GM23338 (cell line): ENCODE results near the gene RAB33A. TPM values are rescaled to one million over a fixed set of nuclear protein-coding genes. Genes with fewer than 3 reads are reported as not detected.

Experiments used
- ATAC-seq: fragments of 200-7000 bp; cut with Tn5 transposase; 3 replicates; pipeline ENCODE4 v1.9.1; 2020
- DNase-seq: peaks from one replicate; pipeline ENCODE4 v3.0.0-alpha.2; 2015; ENCODE audit warnings: low spot score
- H2AFZ ChIP-seq: fragments of 200-600 bp; sonication (generic); 2 replicates; pipeline ENCODE4 v1.8.0; 2016; ENCODE audit warnings: antibody characterized with exemption, mild to moderate bottlenecking, moderate library complexity
- H3F3A ChIP-seq: fragments of 200-600 bp; sonication (generic); replicated peaks from 2 replicates; pipeline ENCODE4 v1.8.0; 2017; ENCODE audit warnings: antibody characterized with exemption, mixed run types, low read depth
- H3K27ac ChIP-seq: fragments of 200-600 bp; sonication (generic); 2 replicates; pipeline ENCODE4 v1.6.1; 2016; ENCODE audit warnings: low read depth
- H3K27me3 ChIP-seq: fragments of 200-600 bp; sonication (generic); 2 replicates; pipeline ENCODE4 v1.8.0; 2016; ENCODE audit warnings: mild to moderate bottlenecking, mixed run types, moderate library complexity; ENCODE audit not compliant: insufficient read depth
- H3K36me3 ChIP-seq: fragments of 200-600 bp; sonication (generic); 2 replicates; pipeline ENCODE4 v1.8.0; 2016; ENCODE audit warnings: mild to moderate bottlenecking; ENCODE audit not compliant: insufficient read depth
- H3K4me1 ChIP-seq: fragments of 200-600 bp; sonication (generic); 2 replicates; pipeline ENCODE4 v1.8.0; 2016; ENCODE audit warnings: mild to moderate bottlenecking, moderate library complexity; ENCODE audit not compliant: insufficient read depth
- H3K4me2 ChIP-seq: fragments of 200-600 bp; sonication (generic); 2 replicates; pipeline ENCODE4 v1.7.1; 2017; ENCODE audit warnings: mixed run types
- H3K4me3 ChIP-seq: fragments of 200-600 bp; sonication (generic); 2 replicates; pipeline ENCODE4 v1.6.1; 2016; ENCODE audit warnings: mixed run types
- H3K79me2 ChIP-seq: fragments of 200-600 bp; sonication (generic); replicated peaks from 2 replicates; pipeline ENCODE4 v1.8.0; 2017; ENCODE audit warnings: mild to moderate bottlenecking; ENCODE audit not compliant: insufficient read depth
- H3K9me2 ChIP-seq: fragments of 200-600 bp; sonication (generic); 2 replicates; pipeline ENCODE4 v1.8.0; 2017; ENCODE audit not compliant: insufficient read depth
- H4K20me1 ChIP-seq: fragments of 200-600 bp; sonication (generic); replicated peaks from 2 replicates; pipeline ENCODE4 v1.8.0; 2017; ENCODE audit warnings: mild to moderate bottlenecking; ENCODE audit not compliant: insufficient read depth
- H3K27ac Mint-ChIP-seq: 2 replicates; pipeline ENCODE4 v1.8.0; 2020; ENCODE audit warnings: inconsistent platforms, mild to moderate bottlenecking, moderate library complexity, mixed read lengths
- H3K27me3 Mint-ChIP-seq: 3 replicates; pipeline ENCODE4 v1.8.0; 2022; ENCODE audit warnings: low read depth, mild to moderate bottlenecking, moderate library complexity, mixed read lengths, inconsistent platforms; ENCODE audit not compliant: insufficient read depth, poor library complexity
- H3K36me3 Mint-ChIP-seq: 3 replicates; pipeline ENCODE4 v1.8.0; 2021; ENCODE audit warnings: low read depth, mild to moderate bottlenecking, inconsistent platforms, moderate library complexity, mixed read lengths
- H3K4me1 Mint-ChIP-seq: 3 replicates; pipeline ENCODE4 v1.8.0; 2020; ENCODE audit warnings: mild to moderate bottlenecking, inconsistent platforms, mixed read lengths
- H3K4me3 Mint-ChIP-seq: 3 replicates; pipeline ENCODE4 v1.8.0; 2021; ENCODE audit warnings: moderate library complexity, mild to moderate bottlenecking, inconsistent platforms, mixed read lengths
- H3K9me3 Mint-ChIP-seq: 3 replicates; pipeline ENCODE4 v1.8.0; 2020; ENCODE audit warnings: moderate library complexity, mild to moderate bottlenecking, inconsistent platforms, mixed read lengths
- CREB1 ChIP-seq: fragments of 250-450 bp; sonication (Bioruptor Pico); IDR thresholded peaks from 2 replicates; pipeline ENCODE4 v1.5.0; 2020; ENCODE audit warnings: low read depth, mild to moderate bottlenecking, moderate library complexity
- CTCF ChIP-seq, 2 experiments: fragments of 200-600 bp in 1 of 2; sonication (generic) in 1 of 2; conservative IDR thresholded peaks; 2 replicates each; pipeline versions ENCODE4 v1.5.1 to v1.6.1; 2016 to 2017; ENCODE audit warnings: antibody characterized with exemption in 2 of 2, low read depth in 2 of 2, mild to moderate bottlenecking in 2 of 2, moderate library complexity in 1 of 2
- ETS1 ChIP-seq: IDR thresholded peaks from 2 replicates; pipeline ENCODE4 v1.6.1; 2016; ENCODE audit warnings: antibody characterized with exemption
- EZH2 ChIP-seq: fragments of 200-600 bp; sonication (generic); IDR thresholded peaks from one replicate; pipeline ENCODE4 v1.8.0; 2017; ENCODE audit warnings: antibody characterized with exemption, mild to moderate bottlenecking, low read depth; ENCODE audit not compliant: unreplicated experiment
- EZH2phosphoT487 ChIP-seq: fragments of 200-600 bp; sonication (generic); IDR thresholded peaks from one replicate; pipeline ENCODE4 v1.8.1; 2018; ENCODE audit warnings: antibody characterized with exemption; ENCODE audit not compliant: unreplicated experiment
- JUNB ChIP-seq: IDR thresholded peaks from one replicate; pipeline ENCODE4 v1.6.1; 2016; ENCODE audit warnings: antibody characterized with exemption; ENCODE audit not compliant: unreplicated experiment
- NANOG ChIP-seq: IDR thresholded peaks from 2 replicates; pipeline ENCODE4 v1.6.1; 2016; ENCODE audit warnings: antibody characterized with exemption, borderline replicate concordance
- POLR2AphosphoS5 ChIP-seq: IDR thresholded peaks from 2 replicates; pipeline ENCODE4 v1.6.1; 2016; ENCODE audit warnings: antibody characterized with exemption, low read depth
- REST ChIP-seq: IDR thresholded peaks from one replicate; pipeline ENCODE4 v1.6.1; 2018; ENCODE audit warnings: antibody characterized with exemption; ENCODE audit not compliant: unreplicated experiment
- STAT1 ChIP-seq: IDR thresholded peaks from one replicate; pipeline ENCODE4 v1.6.1; 2016; ENCODE audit warnings: antibody characterized with exemption; ENCODE audit not compliant: unreplicated experiment
- ZNF331 ChIP-seq: fragments of 250-450 bp; sonication (Bioruptor Pico); IDR thresholded peaks from 2 replicates; pipeline ENCODE4 v1.5.0; 2020; ENCODE audit warnings: low read depth, mild to moderate bottlenecking, moderate library complexity
- ZNF462 ChIP-seq: fragments of 250-450 bp; sonication (Bioruptor Pico); IDR thresholded peaks from 2 replicates; pipeline ENCODE4 v1.5.0; 2020; ENCODE audit warnings: mild to moderate bottlenecking, moderate library complexity
- polyA plus RNA-seq: library from polyadenylated mRNA; unstranded; fragments of >200 nt; fragmentation: Nextera tagmentation; extraction: Ambion mirVana; gene quantifications from 2 replicates; pipeline ENCODE4 v1.2.1, GENCODE V29; 2016
- total RNA-seq: library from RNA; depleted of rRNA; stranded (reverse); fragments of >200 nt; shearing (Covaris generic); gene quantifications from 2 replicates; pipeline ENCODE4 v1.2.3, GENCODE V29; 2014

Gene RAB33A
- total and polyA plus RNA-seq, 2 experiments from 2014 or later = 5.5 to 6.5 TPM

GRCh38 chrX:130197464-130197863 is 25.7 kb downstream of the RAB33A start:
- H3K27me3 ChIP-seq = no peaks in the 10 kb centered on the region
- no peak overlapping the region for H3K4me2 ChIP-seq
- no peak overlapping the region for H3K27ac ChIP-seq
- no peaks in the 10 kb centered on the region for H3K79me2 ChIP-seq
- no peak overlapping the region for H3K4me3 Mint-ChIP-seq
- H3K36me3 Mint-ChIP-seq = no peaks in the 10 kb centered on the region; the same call in 2 of the 3 replicates
- H2AFZ ChIP-seq = no peak overlapping the region
- ATAC-seq (no peak), DNase-seq (no peak)
- H3K9me3 Mint-ChIP-seq = no peaks in the 10 kb centered on the region
- H3F3A ChIP-seq = no peaks in the 10 kb centered on the region
- H4K20me1 ChIP-seq = no peaks in the 10 kb centered on the region
- no peaks in the 10 kb centered on the region for H3K9me2 ChIP-seq
- no peaks in the 10 kb centered on the region for H3K4me1 ChIP-seq
- H3K4me3 ChIP-seq = no peak overlapping the region
- no peaks in the 10 kb centered on the region for H3K4me1 Mint-ChIP-seq
- no peaks in the 10 kb centered on the region for H3K36me3 ChIP-seq
- no peak overlapping the region for H3K27ac Mint-ChIP-seq
- H3K27me3 Mint-ChIP-seq = peaks cover 2% of the 10 kb centered on the region
- TF ChIP-seq CTCF (conservative IDR thresholded peaks at IDR 0.05; ENCODE audit: low read depth in 2 of 2) (no peak), ETS1 (no peak), EZH2phosphoT487 (no peak), REST (no peak), POLR2AphosphoS5 (no peak), STAT1 (no peak), ZNF462 (no peak), NANOG (no peak), CREB1 (CRISPR knock-in tag) (no peak), JUNB (no peak), EZH2 (no peak), ZNF331 (no peak)
